Stimulated activated memory B cell treated with anti-CD40 and anti-IgM and Interleukin-4, amounts not matched to agents 10 μg/mL and 1 μg/mL and 100 μg/mL, for 72 hours (primary cell): Measurements from ENCODE around the gene UBTD1.
A peak's percentile ranks its signal among the peaks of the same experiment; 100 is the strongest.

Experiments used
- ATAC-seq: fragments of 150-1000 bp; cut with Tn5 transposase; 2 replicates; pipeline ENCODE4 v1.10.0; 2021
- H3K27ac Mint-ChIP-seq: one replicate; pipeline ENCODE4 v1.8.0; 2022; ENCODE audit warnings: mild to moderate bottlenecking, mixed read lengths
- H3K27me3 Mint-ChIP-seq: one replicate; pipeline ENCODE4 v1.8.0; 2022; ENCODE audit warnings: mixed read lengths
- H3K36me3 Mint-ChIP-seq: one replicate; pipeline ENCODE4 v1.8.0; 2022; ENCODE audit warnings: mixed read lengths
- H3K4me1 Mint-ChIP-seq: one replicate; pipeline ENCODE4 v1.8.0; 2022; ENCODE audit warnings: mixed read lengths
- H3K4me3 Mint-ChIP-seq: one replicate; pipeline ENCODE4 v1.8.0; 2022; ENCODE audit warnings: mild to moderate bottlenecking, moderate library complexity, mixed read lengths
- H3K9me3 Mint-ChIP-seq: one replicate; pipeline ENCODE4 v1.8.0; 2022; ENCODE audit warnings: mixed read lengths

The UBTD1 gene

GRCh38 chr10:97534746-97535367 is 36.1 kb downstream of the UBTD1 start:
- Mint-ChIP-seq H3K4me3 (no peak overlapping the region), H3K27me3 (no peaks in the 10 kb centered on the region), H3K27ac (no peak overlapping the region), H3K9me3 (no peaks in the 10 kb centered on the region), H3K4me1 (no peaks in the 10 kb centered on the region), H3K36me3 (no peaks in the 10 kb centered on the region)
- peak; percentile 52 for ATAC-seq

- Mint-ChIP-seq H3K4me1 (peaks cover 5% of the 10 kb centered on the region), H3K27ac (no peak overlapping the region), H3K36me3 (no peaks in the 10 kb centered on the region), H3K9me3 (no peaks in the 10 kb centered on the region), H3K27me3 (no peaks in the 10 kb centered on the region), H3K4me3 (no peak overlapping the region)
- no peak for ATAC-seq
Observed at GRCh38 chr10:97537186-97537869, 38.6 kb downstream of the UBTD1 start.

GRCh38 chr10:97538411-97538810 is 39.7 kb downstream of the UBTD1 start:
- Mint-ChIP-seq H3K27me3 (peaks cover 8% of the 10 kb centered on the region), H3K36me3 (no peaks in the 10 kb centered on the region), H3K4me1 (peaks cover 16% of the 10 kb centered on the region), H3K27ac (no peak overlapping the region), H3K4me3 (no peak overlapping the region), H3K9me3 (no peaks in the 10 kb centered on the region)
- no peak for ATAC-seq

- Mint-ChIP-seq H3K36me3 (no peaks in the 10 kb centered on the region), H3K27me3 (peaks cover 12% of the 10 kb centered on the region), H3K9me3 (no peaks in the 10 kb centered on the region), H3K4me3 (no peak overlapping the region), H3K27ac (no peak overlapping the region), H3K4me1 (peaks cover 20% of the 10 kb centered on the region)
- no peak for ATAC-seq
Observed at GRCh38 chr10:97538839-97539238, 40.1 kb downstream of the UBTD1 start.

- Mint-ChIP-seq H3K4me3 (no peak overlapping the region), H3K27ac (no peak overlapping the region), H3K4me1 (peaks cover 20% of the 10 kb centered on the region), H3K27me3 (peaks cover 13% of the 10 kb centered on the region), H3K36me3 (no peaks in the 10 kb centered on the region), H3K9me3 (no peaks in the 10 kb centered on the region)
- no peak for ATAC-seq
Observed at GRCh38 chr10:97539523-97540200, 40.9 kb downstream of the UBTD1 start.

GRCh38 chr10:97540669-97541500 is 42.2 kb downstream of the UBTD1 start:
- Mint-ChIP-seq H3K9me3 (no peaks in the 10 kb centered on the region), H3K27me3 (peaks cover 13% of the 10 kb centered on the region), H3K36me3 (no peaks in the 10 kb centered on the region), H3K4me1 (peaks cover 20% of the 10 kb centered on the region), H3K27ac (no peak overlapping the region), H3K4me3 (no peak overlapping the region)
- ATAC-seq: no peak

GRCh38 chr10:97542169-97543024 is 43.7 kb downstream of the UBTD1 start:
- no peaks in the 10 kb centered on the region for H3K9me3 Mint-ChIP-seq
- no peak overlapping the region for H3K4me3 Mint-ChIP-seq
- peaks cover 13% of the 10 kb centered on the region for H3K27me3 Mint-ChIP-seq
- no peaks in the 10 kb centered on the region for H3K36me3 Mint-ChIP-seq
- no peak for ATAC-seq
- peak overlapping the region; percentile 40 for H3K27ac Mint-ChIP-seq
- H3K4me1 Mint-ChIP-seq: peaks cover 20% of the 10 kb centered on the region

GRCh38 chr10:97543025-97543546 is 44.4 kb downstream of the UBTD1 start:
- peak overlapping the region; percentile 40 for H3K27ac Mint-ChIP-seq
- H3K9me3 Mint-ChIP-seq: no peaks in the 10 kb centered on the region
- H3K36me3 Mint-ChIP-seq: no peaks in the 10 kb centered on the region
- ATAC-seq: no peak
- peaks cover 13% of the 10 kb centered on the region for H3K27me3 Mint-ChIP-seq
- peaks cover 20% of the 10 kb centered on the region for H3K4me1 Mint-ChIP-seq
- H3K4me3 Mint-ChIP-seq: no peak overlapping the region

- ATAC-seq: no peak
- Mint-ChIP-seq H3K27ac (no peak overlapping the region), H3K9me3 (no peaks in the 10 kb centered on the region), H3K27me3 (peaks cover 13% of the 10 kb centered on the region), H3K4me1 (peaks cover 20% of the 10 kb centered on the region), H3K36me3 (no peaks in the 10 kb centered on the region), H3K4me3 (no peak overlapping the region)
Observed at GRCh38 chr10:97546456-97547270, 47.9 kb downstream of the UBTD1 start.

- Mint-ChIP-seq H3K9me3 (no peaks in the 10 kb centered on the region), H3K4me1 (peaks cover 15% of the 10 kb centered on the region), H3K36me3 (no peaks in the 10 kb centered on the region), H3K27me3 (peaks cover 13% of the 10 kb centered on the region), H3K27ac (no peak overlapping the region), H3K4me3 (no peak overlapping the region)
- no peak for ATAC-seq
Observed at GRCh38 chr10:97547271-97547600, 48.5 kb downstream of the UBTD1 start.

- H3K27ac Mint-ChIP-seq: no peak overlapping the region
- no peaks in the 10 kb centered on the region for H3K9me3 Mint-ChIP-seq
- H3K27me3 Mint-ChIP-seq: peaks cover 9% of the 10 kb centered on the region
- no peaks in the 10 kb centered on the region for H3K36me3 Mint-ChIP-seq
- ATAC-seq: no peak
- peaks cover 8% of the 10 kb centered on the region for H3K4me1 Mint-ChIP-seq
- no peak overlapping the region for H3K4me3 Mint-ChIP-seq
Observed at GRCh38 chr10:97547962-97548361, 49.2 kb downstream of the UBTD1 start.

- H3K4me1 Mint-ChIP-seq: no peaks in the 10 kb centered on the region
- no peak for ATAC-seq
- H3K27me3 Mint-ChIP-seq: no peaks in the 10 kb centered on the region
- H3K4me3 Mint-ChIP-seq: no peak overlapping the region
- no peaks in the 10 kb centered on the region for H3K9me3 Mint-ChIP-seq
- H3K36me3 Mint-ChIP-seq: no peaks in the 10 kb centered on the region
- H3K27ac Mint-ChIP-seq: no peak overlapping the region
Observed at GRCh38 chr10:97548828-97549455, 50.2 kb downstream of the UBTD1 start.

GRCh38 chr10:97549587-97550322 is 51.0 kb downstream of the UBTD1 start:
- Mint-ChIP-seq H3K9me3 (no peaks in the 10 kb centered on the region), H3K4me3 (no peak overlapping the region), H3K27me3 (no peaks in the 10 kb centered on the region), H3K4me1 (no peaks in the 10 kb centered on the region), H3K36me3 (no peaks in the 10 kb centered on the region), H3K27ac (no peak overlapping the region)
- ATAC-seq: no peak
